HepG2 (cell line): ENCODE results near the gene ITGA2. TPM values are rescaled to one million over a fixed set of nuclear protein-coding genes. Genes with fewer than 3 reads are reported as not detected.

ENCODE experiments used
- ATM ChIP-seq: fragments of 450-650 bp; IDR thresholded peaks from 2 replicates; pipeline ENCODE4 v1.7.1; 2017; ENCODE audit warnings: mild to moderate bottlenecking, borderline replicate concordance
- CHD4 ChIP-seq: fragments of 200-600 bp; sonication (generic); IDR thresholded peaks from 2 replicates; pipeline ENCODE4 v1.7.0; 2017; ENCODE audit warnings: mild to moderate bottlenecking, low read length, borderline replicate concordance
- ETV5 ChIP-seq: IDR thresholded peaks from 2 replicates; pipeline ENCODE4 v1.6.1; 2018; ENCODE audit warnings: missing biosample characterization, missing genetic modification reagents, inconsistent platforms, borderline replicate concordance
- FOSL2 ChIP-seq: sonication (generic); formaldehyde crosslinking; IDR thresholded peaks from 2 replicates; pipeline ENCODE4 v1.4.0; 2020; ENCODE audit warnings: missing genetic modification reagents
- FOXO1 ChIP-seq: sonication (generic); formaldehyde crosslinking; IDR thresholded peaks from 2 replicates; pipeline ENCODE4 v1.4.0; 2020; ENCODE audit warnings: missing genetic modification reagents
- GPN1 ChIP-seq: sonication (generic); formaldehyde crosslinking; IDR thresholded peaks from 2 replicates; pipeline ENCODE4 v1.5.1; 2020; ENCODE audit warnings: missing genetic modification reagents, borderline replicate concordance
- GZF1 ChIP-seq: sonication (generic); formaldehyde crosslinking; IDR thresholded peaks from 2 replicates; pipeline ENCODE4 v1.5.1; 2020; ENCODE audit warnings: mild to moderate bottlenecking, missing genetic modification reagents
- HDAC2 ChIP-seq: sonication (generic); formaldehyde crosslinking; IDR thresholded peaks from 2 replicates; pipeline ENCODE4 v1.4.0; 2020; ENCODE audit warnings: missing genetic modification reagents
- MED1 ChIP-seq: sonication (generic); formaldehyde crosslinking; IDR thresholded peaks from 2 replicates; pipeline ENCODE4 v1.4.0; 2020; ENCODE audit warnings: missing genetic modification reagents
- TGIF2 ChIP-seq: IDR thresholded peaks from 2 replicates; pipeline ENCODE4 v1.6.1; 2016; ENCODE audit warnings: control low read depth, missing compliant biosample characterization
- ZMYM3 ChIP-seq: sonication (generic); formaldehyde crosslinking; IDR thresholded peaks from 2 replicates; pipeline ENCODE4 v1.5.1; 2020; ENCODE audit warnings: mild to moderate bottlenecking, missing genetic modification reagents
- ZMYM4 ChIP-seq: sonication (generic); formaldehyde crosslinking; IDR thresholded peaks from 2 replicates; pipeline ENCODE4 v1.8.1; 2023; ENCODE audit warnings: mild to moderate bottlenecking, missing genetic modification reagents
- ZNF235 ChIP-seq: sonication (generic); formaldehyde crosslinking; IDR thresholded peaks from 2 replicates; pipeline ENCODE4 v1.8.1; 2023; ENCODE audit warnings: mild to moderate bottlenecking, missing genetic modification reagents, borderline replicate concordance
- ZNF543 ChIP-seq: sonication (generic); formaldehyde crosslinking; IDR thresholded peaks from 2 replicates; pipeline ENCODE4 v1.4.0; 2020; ENCODE audit warnings: mild to moderate bottlenecking, missing genetic modification reagents
- ZNF879 ChIP-seq: sonication (generic); formaldehyde crosslinking; IDR thresholded peaks from 2 replicates; pipeline ENCODE4 v1.8.1; 2023; ENCODE audit warnings: missing genetic modification reagents
- polyA plus RNA-seq, 8 experiments: library from polyadenylated mRNA; depleted of rRNA in 3 of 8; stranded (reverse) in 7 of 8; unstranded in 1 of 8; fragments of >200 nt; fragmentation: Illumina TruSeq in 4 of 8; extraction: Trizol in 4 of 8; gene quantifications; 2 replicates each; pipeline versions ENCODE4 v1.2.1 to v1.2.3, GENCODE V29; 2011 to 2016; ENCODE audit warnings: low read depth in 4 of 8, missing spikeins in 1 of 8, mixed read lengths in 1 of 8; ENCODE audit not compliant: insufficient read depth in 1 of 8
- total RNA-seq, 5 experiments: library from RNA; depleted of rRNA; stranded (reverse); fragments of >200 nt; fragmentation: Illumina TruSeq; extraction: Trizol; gene quantifications; 2 replicates each; pipeline ENCODE4 v1.2.3, GENCODE V29; 2016; ENCODE audit warnings: low read depth in 1 of 5
- TF ChIP-seq, protein P1 (sequence below): sonication (generic); formaldehyde crosslinking; IDR thresholded peaks from 2 replicates; pipeline ENCODE4 v1.5.0; 2020; ENCODE audit warnings: missing genetic modification reagents
- TF ChIP-seq, protein P2 (sequence below): sonication (generic); formaldehyde crosslinking; IDR thresholded peaks from 2 replicates; pipeline ENCODE4 v1.5.1; 2020; ENCODE audit warnings: missing genetic modification reagents, mild to moderate bottlenecking, borderline replicate concordance
- TF ChIP-seq, protein P3 (sequence below): sonication (generic); formaldehyde crosslinking; IDR thresholded peaks from 2 replicates; pipeline ENCODE4 v1.4.0; 2020; ENCODE audit warnings: missing genetic modification reagents
- TF ChIP-seq, protein P4 (sequence below): sonication (generic); formaldehyde crosslinking; IDR thresholded peaks from 2 replicates; pipeline ENCODE4 v1.5.0; 2020; ENCODE audit warnings: missing genetic modification reagents

ITGA2 gene
- total and polyA plus RNA-seq, 2 of the 13 experiments (the other 11 are each of a cell fraction or from before 2014, with no cell fraction given), result 15.8 to 58.3 TPM

DNA sequence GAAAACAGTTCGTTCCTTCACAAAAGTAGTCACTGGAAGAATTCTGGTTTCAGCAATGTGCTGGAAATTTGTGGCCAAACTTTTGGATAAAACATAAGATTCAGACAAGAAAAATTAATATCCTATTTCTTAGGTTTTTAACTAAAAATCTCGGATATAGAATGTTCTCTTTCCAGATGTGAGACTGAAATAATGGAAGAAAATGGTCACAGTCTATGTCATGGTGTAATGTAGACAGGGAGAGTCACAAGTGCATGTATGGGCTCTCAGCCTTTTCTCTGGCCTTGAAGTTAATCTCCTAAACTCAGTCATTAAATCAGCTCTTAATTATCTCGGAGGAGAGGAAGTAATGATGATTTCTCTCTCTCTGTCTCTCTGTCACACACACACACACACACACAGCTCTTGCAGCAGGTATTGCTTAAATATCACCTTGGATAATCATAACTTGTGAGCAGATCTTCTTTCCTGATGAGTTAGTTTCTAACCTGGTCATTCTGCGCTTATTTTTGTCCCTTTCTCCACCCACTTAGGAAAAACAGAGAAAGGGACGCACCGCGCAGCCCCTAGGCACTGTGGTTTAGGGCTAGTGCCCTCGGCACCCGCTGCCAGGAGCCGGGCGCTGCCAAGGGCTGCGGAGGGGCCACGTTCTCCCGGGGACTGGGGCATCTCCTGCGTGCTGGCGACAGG is 672 bp upstream of the ITGA2 start (continued):
- TF ChIP-seq, protein P1, sequence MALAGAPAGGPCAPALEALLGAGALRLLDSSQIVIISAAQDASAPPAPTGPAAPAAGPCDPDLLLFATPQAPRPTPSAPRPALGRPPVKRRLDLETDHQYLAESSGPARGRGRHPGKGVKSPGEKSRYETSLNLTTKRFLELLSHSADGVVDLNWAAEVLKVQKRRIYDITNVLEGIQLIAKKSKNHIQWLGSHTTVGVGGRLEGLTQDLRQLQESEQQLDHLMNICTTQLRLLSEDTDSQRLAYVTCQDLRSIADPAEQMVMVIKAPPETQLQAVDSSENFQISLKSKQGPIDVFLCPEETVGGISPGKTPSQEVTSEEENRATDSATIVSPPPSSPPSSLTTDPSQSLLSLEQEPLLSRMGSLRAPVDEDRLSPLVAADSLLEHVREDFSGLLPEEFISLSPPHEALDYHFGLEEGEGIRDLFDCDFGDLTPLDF (CRISPR knock-in tag), result no peak
- TF ChIP-seq ZNF543 (CRISPR knock-in tag) (no peak), FOSL2 (no peak), MED1 (CRISPR knock-in tag) (no peak), ETV5 (CRISPR knock-in tag) (no peak), CHD4 (no peak), ZMYM3 (no peak), TGIF2 (CRISPR knock-in tag) (no peak), GZF1 (CRISPR knock-in tag) (0 out of 2 replicates have a peak, but pooled peaks have one; percentile 3), ZNF879 (CRISPR knock-in tag) (0 out of 2 replicates have a peak, but pooled peaks have one; percentile 7), ZNF235 (CRISPR knock-in tag) (no peak), ZMYM4 (0 out of 2 replicates have a peak, but pooled peaks have one; percentile 6), HDAC2 (no peak), GPN1 (CRISPR knock-in tag) (no peak), FOXO1 (CRISPR knock-in tag) (no peak), ATM (no peak)
- TF ChIP-seq, protein P2, sequence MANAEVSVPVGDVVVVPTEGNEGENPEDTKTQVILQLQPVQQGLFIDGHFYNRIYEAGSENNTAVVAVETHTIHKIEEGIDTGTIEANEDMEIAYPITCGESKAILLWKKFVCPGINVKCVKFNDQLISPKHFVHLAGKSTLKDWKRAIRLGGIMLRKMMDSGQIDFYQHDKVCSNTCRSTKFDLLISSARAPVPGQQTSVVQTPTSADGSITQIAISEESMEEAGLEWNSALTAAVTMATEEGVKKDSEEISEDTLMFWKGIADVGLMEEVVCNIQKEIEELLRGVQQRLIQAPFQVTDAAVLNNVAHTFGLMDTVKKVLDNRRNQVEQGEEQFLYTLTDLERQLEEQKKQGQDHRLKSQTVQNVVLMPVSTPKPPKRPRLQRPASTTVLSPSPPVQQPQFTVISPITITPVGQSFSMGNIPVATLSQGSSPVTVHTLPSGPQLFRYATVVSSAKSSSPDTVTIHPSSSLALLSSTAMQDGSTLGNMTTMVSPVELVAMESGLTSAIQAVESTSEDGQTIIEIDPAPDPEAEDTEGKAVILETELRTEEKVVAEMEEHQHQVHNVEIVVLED (CRISPR knock-in tag), result no peak
- TF ChIP-seq, protein P3, sequence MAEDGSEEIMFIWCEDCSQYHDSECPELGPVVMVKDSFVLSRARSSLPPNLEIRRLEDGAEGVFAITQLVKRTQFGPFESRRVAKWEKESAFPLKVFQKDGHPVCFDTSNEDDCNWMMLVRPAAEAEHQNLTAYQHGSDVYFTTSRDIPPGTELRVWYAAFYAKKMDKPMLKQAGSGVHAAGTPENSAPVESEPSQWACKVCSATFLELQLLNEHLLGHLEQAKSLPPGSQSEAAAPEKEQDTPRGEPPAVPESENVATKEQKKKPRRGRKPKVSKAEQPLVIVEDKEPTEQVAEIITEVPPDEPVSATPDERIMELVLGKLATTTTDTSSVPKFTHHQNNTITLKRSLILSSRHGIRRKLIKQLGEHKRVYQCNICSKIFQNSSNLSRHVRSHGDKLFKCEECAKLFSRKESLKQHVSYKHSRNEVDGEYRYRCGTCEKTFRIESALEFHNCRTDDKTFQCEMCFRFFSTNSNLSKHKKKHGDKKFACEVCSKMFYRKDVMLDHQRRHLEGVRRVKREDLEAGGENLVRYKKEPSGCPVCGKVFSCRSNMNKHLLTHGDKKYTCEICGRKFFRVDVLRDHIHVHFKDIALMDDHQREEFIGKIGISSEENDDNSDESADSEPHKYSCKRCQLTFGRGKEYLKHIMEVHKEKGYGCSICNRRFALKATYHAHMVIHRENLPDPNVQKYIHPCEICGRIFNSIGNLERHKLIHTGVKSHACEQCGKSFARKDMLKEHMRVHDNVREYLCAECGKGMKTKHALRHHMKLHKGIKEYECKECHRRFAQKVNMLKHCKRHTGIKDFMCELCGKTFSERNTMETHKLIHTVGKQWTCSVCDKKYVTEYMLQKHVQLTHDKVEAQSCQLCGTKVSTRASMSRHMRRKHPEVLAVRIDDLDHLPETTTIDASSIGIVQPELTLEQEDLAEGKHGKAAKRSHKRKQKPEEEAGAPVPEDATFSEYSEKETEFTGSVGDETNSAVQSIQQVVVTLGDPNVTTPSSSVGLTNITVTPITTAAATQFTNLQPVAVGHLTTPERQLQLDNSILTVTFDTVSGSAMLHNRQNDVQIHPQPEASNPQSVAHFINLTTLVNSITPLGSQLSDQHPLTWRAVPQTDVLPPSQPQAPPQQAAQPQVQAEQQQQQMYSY (CRISPR knock-in tag), result no peak
- TF ChIP-seq, protein P4, sequence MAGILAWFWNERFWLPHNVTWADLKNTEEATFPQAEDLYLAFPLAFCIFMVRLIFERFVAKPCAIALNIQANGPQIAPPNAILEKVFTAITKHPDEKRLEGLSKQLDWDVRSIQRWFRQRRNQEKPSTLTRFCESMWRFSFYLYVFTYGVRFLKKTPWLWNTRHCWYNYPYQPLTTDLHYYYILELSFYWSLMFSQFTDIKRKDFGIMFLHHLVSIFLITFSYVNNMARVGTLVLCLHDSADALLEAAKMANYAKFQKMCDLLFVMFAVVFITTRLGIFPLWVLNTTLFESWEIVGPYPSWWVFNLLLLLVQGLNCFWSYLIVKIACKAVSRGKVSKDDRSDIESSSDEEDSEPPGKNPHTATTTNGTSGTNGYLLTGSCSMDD (CRISPR knock-in tag), result no peak
